RPMI8226 (cell line): Measurements from ENCODE around the gene GALP.

Experiments
- DNase-seq: peaks from one replicate; pipeline ENCODE4 v3.0.0-alpha.2; 2015

The GALP gene

GRCh38 chr19:56175861-56176307 lies at the start of gene GALP:
TSS of gene GALP (plus strand) at chr19:56176008. CDS start at chr19:56177109, 1,101 bp downstream.
- DNase-seq = peak; percentile 88

- DNase-seq = no peak
Observed at GRCh38 chr19:56126983-56127780, 48.6 kb upstream of the GALP start.

GRCh38 chr19:56130006-56130405 lies 45.8 kb upstream of the GALP start:
- no peak for DNase-seq

GRCh38 chr19:56131651-56132050 lies 44.2 kb upstream of the GALP start:
- no peak for DNase-seq

- DNase-seq = no peak
Observed at GRCh38 chr19:56132316-56132822, 43.4 kb upstream of the GALP start.

GRCh38 chr19:56133858-56134653 lies 41.8 kb upstream of the GALP start:
- no peak for DNase-seq

- DNase-seq = no peak
Observed at GRCh38 chr19:56134654-56134921, 41.2 kb upstream of the GALP start.

GRCh38 chr19:56136362-56136761 lies 39.4 kb upstream of the GALP start:
- peak; percentile 78 for DNase-seq

- no peak for DNase-seq
Observed at GRCh38 chr19:56137405-56137804, 38.4 kb upstream of the GALP start.

- DNase-seq = no peak
Observed at GRCh38 chr19:56138069-56138468, 37.7 kb upstream of the GALP start.

GRCh38 chr19:56139847-56140582 lies 35.8 kb upstream of the GALP start:
- no peak for DNase-seq

GRCh38 chr19:56140583-56141416 lies 35.0 kb upstream of the GALP start, which contains the start of gene ZNF444:
TSS of gene ZNF444 (plus strand) at chr19:56141287. CDS start at chr19:56146912, 5,625 bp downstream.
- DNase-seq = peak; percentile 99

GRCh38 chr19:56141417-56141993 lies 34.3 kb upstream of the GALP start:
- DNase-seq = peak; percentile 24

GRCh38 chr19:56142087-56142787 lies 33.6 kb upstream of the GALP start:
- no peak for DNase-seq

- DNase-seq = no peak
Observed at GRCh38 chr19:56142897-56143434, 32.8 kb upstream of the GALP start.

GRCh38 chr19:56144376-56144775 lies 31.4 kb upstream of the GALP start:
- no peak for DNase-seq

- DNase-seq = no peak
Observed at GRCh38 chr19:56144831-56145230, 31.0 kb upstream of the GALP start.

GRCh38 chr19:56145698-56146097 lies 30.1 kb upstream of the GALP start:
- DNase-seq = no peak

GRCh38 chr19:56146904-56147303 lies 28.9 kb upstream of the GALP start:
- no peak for DNase-seq

GRCh38 chr19:56147307-56147706 lies 28.5 kb upstream of the GALP start:
- no peak for DNase-seq

GRCh38 chr19:56148096-56148495 lies 27.7 kb upstream of the GALP start:
- no peak for DNase-seq
